HG03097 (cell line): Measurements from ENCODE around the gene TNFRSF17.
"Not testable (repeated sequence)": the region's sequence is repeated elsewhere in the genome, so short reads cannot be mapped to it uniquely, and the experiment has no call there.

Experiments
- ATAC-seq: cut with Tn5 transposase; IDR thresholded peaks from one replicate; pipeline ENCODE4 v1.9.1; 2021; ENCODE audit not compliant: unreplicated experiment, low FRiP score

The TNFRSF17 gene

DNA sequence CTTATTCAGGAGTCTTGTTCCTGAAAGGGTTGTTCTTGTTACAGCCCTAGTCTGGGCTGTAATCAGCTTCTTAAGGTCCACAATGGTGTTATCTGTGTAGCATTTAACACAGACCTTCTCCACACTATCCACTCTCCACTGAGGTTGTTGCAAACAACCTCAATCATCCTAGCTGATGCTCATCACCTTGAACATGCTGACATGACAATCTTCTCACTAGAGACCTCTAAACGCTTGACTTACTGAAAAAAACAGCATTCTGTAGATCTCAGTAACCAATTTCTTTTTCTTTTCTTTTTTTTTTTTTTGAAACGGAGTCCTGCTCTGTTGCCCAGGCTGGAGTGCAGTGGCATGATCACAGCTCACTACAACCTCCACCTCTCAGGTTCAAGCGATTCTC is 3.6 kb downstream of the TNFRSF17 start:
- no peak for ATAC-seq

DNA sequence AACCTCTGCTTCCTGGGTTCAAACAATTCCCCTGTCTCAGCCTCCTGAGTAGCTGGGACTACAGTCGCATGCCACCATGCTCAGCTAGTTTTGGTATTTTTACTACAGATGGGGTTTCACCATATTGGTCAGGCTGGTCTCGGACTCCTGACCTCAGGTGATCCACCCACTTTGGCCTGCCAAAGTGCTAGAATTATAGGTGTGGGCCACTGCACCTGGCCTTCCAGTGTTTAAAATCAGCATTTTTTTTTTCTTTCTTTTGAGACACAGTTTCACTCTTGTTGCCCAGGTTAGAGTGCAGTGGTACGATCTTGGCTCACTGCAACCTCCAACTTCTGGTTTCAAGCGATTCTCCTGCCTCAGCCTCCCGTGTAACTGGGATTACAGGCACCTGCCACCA is 5.3 kb downstream of the TNFRSF17 start:
- ATAC-seq, result not testable (repeated sequence)

DNA sequence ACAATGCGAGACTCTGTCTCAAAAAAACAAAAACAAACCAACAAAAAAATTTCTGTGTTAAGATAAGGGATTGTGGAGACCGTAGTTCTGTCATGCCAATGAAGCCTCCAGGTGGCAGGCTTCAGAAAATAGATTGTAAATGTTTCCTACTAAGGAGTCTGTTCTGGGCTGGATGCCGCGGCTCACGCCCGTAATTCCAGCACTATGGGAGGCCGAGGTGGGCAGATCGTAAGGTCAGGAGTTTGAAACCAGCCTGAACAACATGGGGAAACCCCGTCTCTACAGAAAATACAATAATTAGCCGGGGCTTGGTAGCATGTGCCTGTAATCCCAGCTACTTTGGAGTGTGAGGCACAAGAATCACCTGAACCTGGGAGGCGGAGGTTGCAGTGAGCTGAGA is 7.1 kb downstream of the TNFRSF17 start:
- ATAC-seq, result no peak

DNA sequence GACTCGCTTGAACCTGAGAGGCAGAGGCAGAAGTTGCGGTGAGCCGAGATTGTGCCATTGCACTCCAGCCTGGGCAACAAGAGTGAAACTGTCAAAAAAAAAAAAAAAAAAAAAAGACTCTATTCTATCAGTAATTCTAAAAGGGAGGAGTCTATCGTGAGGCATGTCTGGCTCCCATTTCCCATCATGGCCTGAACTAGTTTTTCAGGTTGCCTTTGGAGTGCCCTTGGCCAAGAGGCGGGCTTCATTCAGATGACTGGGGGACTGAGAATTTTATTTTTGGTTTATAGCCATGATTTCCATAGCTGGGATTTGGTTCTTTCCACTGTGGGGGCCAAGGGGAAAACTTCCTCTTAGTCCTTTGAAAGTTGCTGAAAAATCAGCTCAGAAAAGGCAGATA is 8.1 kb downstream of the TNFRSF17 start:
- ATAC-seq, result no peak

DNA sequence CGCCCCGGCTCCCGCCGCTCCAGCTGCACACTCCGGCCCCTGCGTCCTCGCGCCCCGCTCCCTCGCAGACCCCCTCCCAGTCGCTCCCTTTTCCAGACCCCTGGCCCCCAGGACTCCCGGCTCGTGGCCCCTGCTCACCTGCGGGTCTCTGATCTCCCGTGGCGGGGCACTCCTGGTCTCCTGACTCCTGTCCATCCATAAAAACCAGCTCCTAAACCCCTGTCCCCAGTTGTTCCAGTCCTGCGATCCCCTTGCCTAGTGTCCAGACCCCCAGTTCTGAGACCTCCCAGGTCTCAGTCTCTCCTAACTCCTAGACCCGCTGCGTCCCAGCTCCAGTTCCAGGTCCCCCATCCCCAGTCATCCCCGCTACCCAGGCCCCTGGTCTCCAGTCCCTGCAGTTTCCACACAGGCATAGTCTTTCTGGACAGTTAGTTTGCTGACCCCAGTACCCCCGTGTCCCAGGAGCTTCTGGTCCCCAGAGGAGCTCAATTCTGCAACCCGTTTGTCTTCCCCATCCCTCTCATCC is 11.9 kb downstream of the TNFRSF17 start:
- no peak for ATAC-seq

DNA sequence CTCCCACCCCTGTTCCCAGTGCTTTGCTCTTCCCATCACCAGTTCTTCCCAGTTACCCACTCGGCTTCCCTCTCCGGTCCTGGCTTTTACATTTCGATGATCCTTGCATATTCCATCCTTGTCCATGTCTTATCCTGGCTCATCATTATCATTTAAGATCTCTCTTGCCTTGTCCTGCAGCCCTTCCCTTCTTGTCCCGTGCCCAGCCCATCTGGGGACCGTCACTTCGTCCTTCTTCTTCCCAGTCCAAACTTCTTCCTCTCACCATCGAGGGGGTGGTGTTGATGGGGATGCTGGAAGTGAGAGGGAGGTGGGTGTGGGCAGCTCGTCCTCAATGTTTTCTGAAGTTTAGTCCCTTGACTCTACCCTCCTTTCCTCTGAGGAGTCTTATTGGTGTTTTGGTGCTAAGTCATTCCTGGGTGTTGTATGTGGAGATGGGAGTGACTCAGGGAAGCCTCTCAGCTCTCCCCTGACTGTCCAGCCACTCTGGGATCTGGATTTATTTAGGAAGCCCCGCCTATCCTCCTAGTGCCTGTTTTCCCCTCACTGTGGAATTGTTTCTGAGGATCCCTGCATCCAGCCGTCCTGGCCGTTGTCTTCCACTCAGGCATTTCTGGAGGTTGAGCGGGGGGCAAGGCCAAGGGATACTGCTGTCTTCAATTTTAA is 12.5 kb downstream of the TNFRSF17 start:
- no peak for ATAC-seq

DNA sequence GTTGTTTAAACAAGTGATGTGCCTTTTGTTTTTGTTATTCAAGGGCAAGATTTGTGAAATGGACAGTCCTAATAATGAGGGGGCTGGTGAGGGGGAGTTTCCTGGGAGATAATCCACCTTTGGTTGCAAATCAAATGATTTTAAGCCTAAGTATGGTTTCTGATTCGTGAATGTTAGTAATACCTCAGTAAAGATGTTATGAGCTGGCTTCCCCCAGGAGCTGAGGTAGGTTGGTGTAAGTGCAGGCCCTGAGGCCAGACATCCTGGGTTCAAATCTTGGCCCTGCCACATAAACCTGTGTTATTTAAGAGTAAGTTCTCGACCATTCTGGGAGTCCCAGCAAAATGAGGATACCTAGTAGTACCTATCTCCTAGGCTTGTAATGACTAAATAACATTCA is 13.1 kb downstream of the TNFRSF17 start:
- ATAC-seq, result no peak

DNA sequence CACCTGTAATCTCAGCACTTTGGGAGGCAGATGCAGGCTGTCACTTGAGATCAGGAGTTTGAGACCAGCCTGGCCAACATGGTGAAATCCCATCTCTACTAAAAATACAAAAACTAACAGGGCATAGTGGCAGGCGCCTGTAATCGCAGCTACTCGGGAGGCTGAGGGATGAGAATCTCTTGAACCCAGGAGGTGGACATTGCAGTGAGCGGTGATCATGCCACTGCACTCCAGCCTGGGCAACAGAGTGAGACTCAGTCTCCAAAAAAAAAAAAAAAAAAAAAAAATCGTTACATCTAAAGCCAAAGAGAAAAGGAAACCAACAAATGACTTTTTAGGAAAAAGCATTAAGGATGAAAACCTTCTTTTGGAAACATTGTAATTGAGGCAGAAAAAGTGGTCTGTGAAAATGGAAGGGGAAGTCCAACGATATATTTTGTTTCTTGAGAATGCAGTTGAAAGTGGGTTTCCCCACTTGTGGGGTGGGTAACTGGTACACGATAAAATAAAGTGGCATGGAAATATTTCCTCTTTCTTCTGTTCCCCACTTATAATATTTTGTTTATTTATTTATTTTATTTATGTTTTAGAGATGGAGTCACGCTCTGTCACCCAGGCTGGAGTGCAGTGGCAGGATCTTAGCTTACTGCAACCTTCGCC is 14.1 kb downstream of the TNFRSF17 start:
- no peak for ATAC-seq

DNA sequence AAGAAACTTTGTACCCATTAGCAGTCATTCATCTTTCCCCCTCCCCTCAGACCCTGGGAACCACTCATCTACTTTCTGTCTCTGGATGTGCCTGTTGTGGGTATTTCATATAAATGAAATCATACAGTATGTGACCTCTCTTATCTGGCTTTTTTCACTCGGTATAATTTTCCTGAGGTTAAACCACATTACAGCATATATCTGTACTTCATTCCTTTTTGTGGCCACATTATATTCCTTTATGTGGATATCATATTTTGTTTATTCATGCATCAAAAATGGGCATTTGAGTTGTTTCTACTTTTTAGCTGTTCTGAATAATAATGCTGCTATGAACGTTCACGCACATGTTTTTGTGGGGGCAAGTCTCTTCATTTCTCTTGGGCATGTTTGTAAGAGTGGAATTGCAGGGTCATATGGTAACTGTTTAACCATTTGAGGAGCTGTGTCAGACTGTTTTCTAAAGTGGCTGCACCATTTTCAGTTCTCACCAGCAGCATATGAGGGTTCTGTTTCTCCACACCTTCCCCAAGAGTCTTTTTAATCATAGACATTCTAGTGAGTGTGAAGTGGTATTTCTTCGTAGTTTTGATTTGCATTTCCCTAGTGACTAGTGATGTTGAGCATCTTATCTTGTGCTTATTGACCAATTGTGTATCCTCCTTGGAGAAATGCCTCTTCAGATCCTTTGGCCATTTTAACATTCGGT is 15.3 kb downstream of the TNFRSF17 start:
- no peak for ATAC-seq

DNA sequence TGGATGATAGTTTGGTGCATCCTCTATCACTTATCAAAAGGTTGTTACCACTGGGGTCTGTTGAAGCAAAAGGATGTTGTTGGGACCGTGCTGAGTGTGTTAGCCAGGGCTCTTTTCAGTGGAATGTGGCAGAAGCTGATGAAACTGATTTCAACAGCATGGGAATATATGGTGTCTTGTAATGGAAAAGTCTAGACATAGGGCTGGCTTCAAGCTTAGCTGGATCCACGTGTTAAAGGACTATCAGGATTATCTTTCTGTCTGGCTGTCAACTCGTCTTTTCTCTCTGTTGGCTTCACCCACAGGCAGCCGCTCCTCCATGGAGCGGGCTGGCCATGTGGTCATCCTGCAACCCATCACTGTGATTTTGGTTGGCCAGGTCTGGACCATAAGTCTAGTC is 20.2 kb downstream of the TNFRSF17 start:
- no peak for ATAC-seq

DNA sequence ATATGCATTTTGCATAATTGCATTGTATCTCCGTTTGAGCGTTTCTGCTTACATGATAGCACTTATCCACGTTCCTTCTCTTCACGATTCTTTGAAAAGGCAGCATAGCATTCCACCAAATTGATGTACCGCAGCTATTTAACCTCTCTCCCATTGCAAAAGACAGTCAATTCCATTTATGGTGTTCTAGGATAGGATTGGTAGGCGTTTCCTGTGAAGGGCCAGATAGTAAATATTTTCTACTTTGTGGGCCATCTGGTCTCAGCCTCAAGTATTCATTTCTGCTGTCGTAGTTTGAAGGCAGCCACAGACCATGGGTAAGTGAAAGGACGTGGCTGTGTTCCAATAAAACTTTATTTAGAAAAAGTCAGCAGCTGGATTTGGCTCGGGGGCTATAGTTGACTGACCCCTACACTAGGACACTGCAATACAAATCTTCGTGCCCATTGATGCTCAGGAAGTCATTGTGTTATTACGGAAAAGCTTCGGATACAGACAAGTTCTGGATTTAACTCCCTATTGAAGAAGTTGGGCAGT is 21.6 kb downstream of the TNFRSF17 start:
- no peak for ATAC-seq

DNA sequence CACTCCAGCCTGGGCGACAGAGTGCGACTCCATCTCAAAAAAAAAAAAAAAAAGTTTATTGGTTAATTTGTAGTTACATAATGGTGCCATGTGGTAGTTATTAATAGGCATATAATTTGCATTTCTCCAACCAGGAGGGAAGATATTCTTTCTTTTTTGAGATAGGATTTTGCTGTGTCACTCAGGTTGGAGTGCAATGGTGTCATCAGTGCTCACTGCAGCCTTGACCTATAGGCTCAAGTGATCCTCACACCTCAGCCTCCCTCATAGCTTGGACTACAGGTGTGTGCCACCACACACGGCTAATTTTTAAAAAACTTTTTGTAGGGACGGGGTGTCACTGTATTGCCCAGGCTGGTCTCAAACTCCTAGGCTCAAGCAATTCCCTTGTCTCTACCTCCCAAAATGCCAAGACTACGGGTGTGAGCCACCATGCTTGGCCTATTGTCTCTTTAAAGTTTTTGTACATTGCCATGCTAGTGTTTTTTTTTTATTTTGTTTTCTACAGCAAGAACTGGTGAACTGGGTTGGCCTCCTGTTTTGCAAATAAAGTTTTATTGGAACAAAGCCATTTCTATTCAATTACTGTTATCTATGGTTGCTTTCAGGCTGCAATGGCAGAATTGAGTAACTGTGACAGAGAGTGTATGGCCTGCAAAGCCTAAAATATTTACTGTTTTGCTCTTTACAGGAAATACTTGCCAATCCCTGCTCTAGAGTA is 23.4 kb downstream of the TNFRSF17 start:
- ATAC-seq, result no peak

DNA sequence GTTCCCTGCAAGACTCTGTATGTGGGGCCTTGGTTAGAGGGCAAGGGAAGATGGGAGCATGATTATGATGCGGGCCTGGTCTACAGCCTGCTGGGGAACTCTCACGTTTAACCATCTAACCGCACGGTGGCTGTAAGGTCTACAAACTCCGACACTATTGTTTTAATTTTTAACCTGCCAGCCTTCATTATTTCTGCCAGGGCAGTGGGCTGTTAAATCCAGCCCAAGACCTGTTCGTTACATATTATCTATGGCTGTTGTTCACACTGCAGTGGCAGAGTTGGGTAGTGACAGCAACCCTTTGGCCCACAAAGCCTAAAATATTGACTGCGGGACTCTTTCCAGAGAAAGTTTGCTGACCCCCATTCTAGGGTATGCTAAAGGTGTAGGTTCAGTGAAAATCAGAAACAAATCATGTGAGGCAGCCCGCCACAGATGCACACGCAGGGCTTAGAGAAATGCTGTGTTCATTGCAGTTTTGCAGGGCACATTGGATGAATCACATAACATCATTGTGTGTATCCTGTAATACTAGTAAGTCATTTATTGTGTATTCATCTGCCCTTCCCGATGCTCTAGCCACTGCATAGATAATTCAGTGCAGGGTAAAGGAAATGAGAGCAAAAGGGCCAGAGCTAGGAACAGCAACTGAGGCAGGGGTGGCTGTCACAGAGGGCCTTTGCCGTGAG is 25.8 kb downstream of the TNFRSF17 start:
- peak; percentile 66 for ATAC-seq

DNA sequence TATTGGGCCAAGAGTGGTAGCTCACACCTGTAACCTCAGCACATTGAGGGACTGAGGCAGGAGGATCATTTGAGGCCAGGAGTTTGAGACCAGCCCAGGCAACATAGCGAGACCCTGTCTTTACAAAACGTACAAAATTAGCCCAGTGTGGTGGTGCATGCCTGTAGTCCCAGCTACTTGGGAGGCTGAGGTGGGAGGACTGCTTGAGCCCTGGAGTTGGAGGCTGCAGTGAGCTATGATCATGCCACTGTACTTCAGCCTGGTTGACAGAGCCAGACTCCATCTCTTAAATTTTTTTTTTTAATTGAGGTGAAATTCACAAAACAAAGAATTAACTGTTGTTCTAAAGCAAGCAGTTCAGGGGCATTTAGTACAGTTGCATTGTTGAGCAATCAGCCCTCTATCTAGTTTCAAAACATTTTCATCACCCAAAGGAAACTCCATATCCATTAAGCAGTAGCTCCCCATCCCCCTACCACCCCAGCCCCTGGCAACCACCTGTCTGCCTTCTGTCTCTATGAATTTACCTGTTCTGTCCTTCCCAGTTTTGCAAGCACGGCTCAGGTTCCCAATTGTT is 27.1 kb downstream of the TNFRSF17 start:
- ATAC-seq, result no peak

DNA sequence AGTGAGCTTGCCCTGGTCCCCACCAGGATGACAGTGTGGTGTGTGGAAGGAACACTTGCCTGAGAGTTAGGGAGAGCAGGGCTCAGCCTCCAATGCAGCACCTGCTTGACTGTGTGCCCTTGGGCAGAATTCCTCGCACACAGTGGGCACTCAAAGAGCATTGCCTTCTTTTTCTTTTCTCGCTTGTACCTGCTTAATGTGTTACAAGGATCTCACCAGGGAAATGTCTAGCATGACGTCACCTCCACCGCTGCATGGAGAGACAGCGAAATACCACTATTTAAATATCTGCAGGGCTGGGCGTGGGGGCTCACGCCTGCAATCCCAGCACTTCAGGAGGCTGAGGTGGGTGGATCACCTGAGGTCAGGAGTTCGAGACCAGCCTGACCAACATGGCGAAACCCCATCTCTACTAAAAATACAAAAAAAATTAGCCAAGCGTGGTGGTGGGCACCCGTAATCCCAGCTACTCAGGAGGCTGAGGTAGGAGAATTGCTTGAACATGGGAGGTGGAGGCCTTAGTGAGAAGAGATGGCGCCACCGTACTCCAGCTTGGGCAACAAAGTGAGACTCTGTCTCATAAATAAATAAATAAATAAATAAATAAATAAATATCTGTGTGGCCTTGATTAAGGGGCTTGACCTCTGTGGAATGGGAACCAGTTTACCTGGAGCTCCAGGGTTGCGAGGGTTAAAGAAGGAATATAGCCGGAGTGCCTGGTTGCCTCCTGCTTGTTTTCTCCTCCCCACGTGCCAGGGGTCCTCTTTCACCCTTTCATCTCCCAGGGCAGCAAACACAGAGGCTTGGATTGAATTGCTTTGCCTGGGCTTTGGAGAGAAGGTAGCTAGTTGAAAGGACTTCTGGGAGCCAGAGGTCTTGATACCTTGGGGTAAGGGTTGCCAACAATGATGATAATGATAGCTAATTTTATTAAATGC is 27.8 kb downstream of the TNFRSF17 start:
- ATAC-seq, result no peak

DNA sequence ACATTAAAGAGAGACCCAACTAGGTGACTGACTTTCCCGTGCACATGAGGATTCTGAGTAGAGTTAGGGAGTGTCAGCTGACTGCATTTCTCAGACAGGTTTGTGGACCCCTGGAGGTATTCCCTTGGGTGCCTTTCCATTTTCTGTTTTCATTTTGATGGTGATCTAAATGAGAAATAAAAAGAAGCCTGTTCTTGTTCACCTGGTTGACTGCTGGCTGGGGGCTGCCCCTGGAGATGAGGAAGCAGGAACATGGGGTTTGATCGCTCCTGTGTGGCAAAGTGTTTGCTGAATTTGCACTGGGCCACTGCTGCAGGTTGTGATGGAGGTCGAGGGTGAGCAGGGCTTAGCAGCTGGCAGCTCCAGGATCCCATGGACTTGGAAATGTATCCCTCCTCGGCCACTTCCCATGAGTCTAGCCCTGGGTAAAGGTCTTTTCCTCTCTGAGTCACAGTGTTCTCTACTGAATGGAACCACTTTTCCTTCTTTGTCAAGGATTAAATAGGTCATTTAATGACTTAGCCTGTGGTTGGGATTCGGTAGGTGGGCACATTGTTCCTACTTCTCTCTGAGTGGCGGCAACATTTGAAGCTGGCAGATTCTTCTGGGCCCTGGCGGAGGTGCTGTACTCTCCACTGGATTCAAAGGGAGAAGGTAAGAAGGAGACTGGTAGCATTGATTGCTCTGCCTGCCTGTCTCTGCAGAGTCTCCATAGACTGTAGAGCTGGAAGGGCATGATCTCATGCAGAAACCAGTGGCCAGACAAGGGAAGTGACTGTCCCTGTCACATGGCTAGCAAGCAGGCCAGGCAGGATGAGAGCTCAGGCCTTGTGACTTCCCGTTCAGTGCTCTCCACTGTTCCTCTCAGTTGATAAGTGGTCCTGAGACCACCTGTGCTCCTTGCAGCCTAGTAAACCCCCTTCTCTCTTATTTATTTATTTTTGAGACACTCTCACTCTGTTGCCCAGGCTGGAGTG is 29.4 kb downstream of the TNFRSF17 start:
- no peak for ATAC-seq

DNA sequence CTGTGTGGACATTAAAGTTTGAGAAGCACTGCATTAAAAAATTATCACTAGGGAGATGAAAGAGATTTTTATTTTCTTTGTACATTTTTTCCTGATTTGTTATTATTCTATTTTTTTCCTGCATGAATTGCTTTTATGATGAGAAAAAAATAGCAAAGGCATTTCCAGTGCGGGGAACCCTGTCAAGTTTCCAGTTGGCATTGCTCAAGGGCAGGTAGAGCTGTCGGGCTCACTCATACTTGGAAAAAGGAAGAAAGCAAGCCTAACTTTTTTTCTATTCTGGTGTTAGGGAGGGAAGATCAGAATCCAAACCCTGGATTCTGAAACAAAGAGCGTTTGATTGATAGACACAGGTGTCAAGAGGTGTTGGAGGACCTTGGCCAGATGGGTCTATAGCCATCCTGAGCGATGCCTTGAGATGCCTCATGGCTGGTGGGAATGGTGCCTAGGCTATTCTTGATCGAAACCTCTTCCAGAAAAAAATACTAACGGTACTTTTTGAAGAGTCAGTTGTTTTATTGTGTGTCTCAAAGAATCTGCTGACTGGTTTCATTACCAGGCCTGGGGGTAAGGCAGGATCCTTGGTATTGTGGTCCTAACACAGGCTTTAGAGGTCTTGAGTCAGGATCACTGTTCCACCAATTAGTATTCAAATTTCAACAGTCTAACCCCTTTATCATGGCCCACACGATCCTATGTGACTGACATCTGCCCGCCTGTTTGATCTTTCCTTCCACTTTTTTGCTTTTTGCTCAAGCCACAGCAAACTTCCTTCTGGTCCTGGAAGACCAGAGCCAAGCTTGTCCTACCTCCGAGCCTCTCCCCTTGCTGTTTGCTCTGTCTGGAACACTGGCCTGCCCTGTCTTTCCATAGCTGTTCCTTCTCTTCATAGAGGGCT is 31.7 kb downstream of the TNFRSF17 start:
- ATAC-seq, result no peak
